Neural cell (in vitro differentiated cells): ENCODE results near the gene ATL1. TPM values are rescaled to one million over a fixed set of nuclear protein-coding genes. Genes with fewer than 3 reads are reported as not detected.

Source experiments
- H2AFZ ChIP-seq: fragments of 200-600, 300-800 bp; sonication (generic), shearing (Covaris generic); 2 replicates; pipeline ENCODE4 v1.6.0; 2014; ENCODE audit warnings: low read depth, mild to moderate bottlenecking, antibody characterized with exemption, low read length, moderate library complexity
- H3F3A ChIP-seq: fragments of 200-600 bp; shearing (Covaris generic); 2 replicates; pipeline ENCODE4 v1.6.1; 2016; ENCODE audit warnings: mild to moderate bottlenecking, moderate library complexity, mixed read lengths, antibody characterized with exemption, low read length; ENCODE audit not compliant: insufficient read depth, poor library complexity, severe bottlenecking
- H3K27ac ChIP-seq: fragments of 200-600, 300-800 bp; sonication (generic), shearing (Covaris generic); 2 replicates; pipeline ENCODE4 v1.5.1; 2014; ENCODE audit warnings: mild to moderate bottlenecking, low read length, moderate library complexity
- H3K27me3 ChIP-seq: fragments of 300-800, 200-600 bp; sonication (generic), shearing (Covaris generic); 2 replicates; pipeline ENCODE4 v1.6.0; 2014; ENCODE audit warnings: mild to moderate bottlenecking, low read depth, low read length, moderate library complexity; ENCODE audit not compliant: insufficient read depth
- H3K36me3 ChIP-seq: fragments of 300-800, 200-600 bp; sonication (generic), shearing (Covaris generic); 2 replicates; pipeline ENCODE4 v1.5.1; 2014; ENCODE audit warnings: mild to moderate bottlenecking, antibody characterized with exemption, low read length, moderate library complexity; ENCODE audit not compliant: insufficient read depth
- H3K4me2 ChIP-seq: fragments of 300-800, 200-600 bp; sonication (generic), shearing (Covaris generic); 2 replicates; pipeline ENCODE4 v1.6.0; 2014; ENCODE audit warnings: mild to moderate bottlenecking, low read length
- H3K4me3 ChIP-seq: fragments of 300-800, 200-600 bp; sonication (generic), shearing (Covaris generic); 2 replicates; pipeline ENCODE4 v1.5.1; 2014; ENCODE audit warnings: mild to moderate bottlenecking, low read length, moderate library complexity
- H3K79me2 ChIP-seq: fragments of 200-600 bp; shearing (Covaris generic); replicated peaks from 2 replicates; pipeline ENCODE4 v1.6.0; 2014; ENCODE audit warnings: mild to moderate bottlenecking, low read length, moderate library complexity; ENCODE audit not compliant: insufficient read depth
- H3K9ac ChIP-seq: fragments of 300-800, 200-600 bp; sonication (generic), shearing (Covaris generic); 2 replicates; pipeline ENCODE4 v1.6.1; 2016; ENCODE audit warnings: mild to moderate bottlenecking, low read length, mixed read lengths
- H3K9me2 ChIP-seq: fragments of 200-600 bp; shearing (Covaris generic); 2 replicates; pipeline ENCODE4 v1.6.1; 2016; ENCODE audit warnings: mild to moderate bottlenecking, low read length, mixed read lengths; ENCODE audit not compliant: insufficient read depth
- H3K9me3 ChIP-seq: fragments of 200-600, 300-800 bp; sonication (generic), shearing (Covaris generic); 2 replicates; pipeline ENCODE4 v1.6.1; 2016; ENCODE audit warnings: mild to moderate bottlenecking, mixed run types, low read length, moderate library complexity, mixed read lengths
- H4K20me1 ChIP-seq: fragments of 200-600 bp; shearing (Covaris generic); 2 replicates; pipeline ENCODE4 v1.6.1; 2016; ENCODE audit warnings: mild to moderate bottlenecking, mixed run types; ENCODE audit not compliant: insufficient read depth
- EP300 ChIP-seq: fragments of 450-650 bp; conservative IDR thresholded peaks from 2 replicates; pipeline ENCODE4 v1.6.1; 2014; ENCODE audit warnings: antibody characterized with exemption, mild to moderate bottlenecking, moderate library complexity; ENCODE audit not compliant: poor library complexity, severe bottlenecking
- EZH2 ChIP-seq: fragments of 200-600, 300-800 bp; shearing (Covaris generic), sonication (generic); IDR thresholded peaks from 2 replicates; pipeline ENCODE4 v1.6.1; 2014; ENCODE audit warnings: antibody characterized with exemption, low read length, borderline replicate concordance, mild to moderate bottlenecking; ENCODE audit not compliant: insufficient read depth, poor library complexity, severe bottlenecking
- MXI1 ChIP-seq: fragments of 450-650 bp; conservative IDR thresholded peaks from 2 replicates; pipeline ENCODE4 v1.6.1; 2014; ENCODE audit warnings: antibody characterized with exemption, mild to moderate bottlenecking; ENCODE audit not compliant: poor library complexity, severe bottlenecking
- POLR2AphosphoS5 ChIP-seq: IDR thresholded peaks from 2 replicates; pipeline ENCODE4 v1.6.1; 2012
- RAD21 ChIP-seq: fragments of 450-650 bp; conservative IDR thresholded peaks from 2 replicates; pipeline ENCODE4 v1.6.1; 2014; ENCODE audit warnings: antibody characterized with exemption, mild to moderate bottlenecking, moderate library complexity
- REST ChIP-seq: IDR thresholded peaks from 2 replicates; pipeline ENCODE4 v1.6.1; 2012; ENCODE audit warnings: borderline replicate concordance
- SMC3 ChIP-seq: fragments of 450-650 bp; conservative IDR thresholded peaks from 2 replicates; pipeline ENCODE4 v1.6.1; 2014; ENCODE audit warnings: antibody characterized with exemption, mild to moderate bottlenecking, moderate library complexity; ENCODE audit not compliant: poor library complexity
- TAF1 ChIP-seq: IDR thresholded peaks from 2 replicates; pipeline ENCODE4 v1.6.1; 2012; ENCODE audit warnings: low read depth
- polyA plus RNA-seq: library from polyadenylated mRNA; depleted of rRNA; stranded (reverse); fragments of >200 nt; gene quantifications from 2 replicates; pipeline ENCODE4 v1.2.3, GENCODE V29; 2014
- TF ChIP-seq, protein P1 (sequence below): fragments of 450-650 bp; IDR thresholded peaks from 2 replicates; pipeline ENCODE4 v1.5.1; 2014; ENCODE audit warnings: antibody characterized with exemption, mild to moderate bottlenecking, moderate library complexity; ENCODE audit not compliant: poor library complexity, severe bottlenecking

The ATL1 gene
- polyA plus RNA-seq, 1 donor from 2014 or later: 70.4 TPM

GRCh38 chr14:50608302-50608851 is 48.4 kb downstream of the ATL1 start:
- Histone ChIP-seq H3K27ac (no peak overlapping the region), H3K36me3 (no peaks in the 10 kb centered on the region), H3K27me3 (no peaks in the 10 kb centered on the region), H3K9me2 (no peaks in the 10 kb centered on the region), H3K9me3 (no peaks in the 10 kb centered on the region), H3K4me3 (no peak overlapping the region), H3K79me2 (no peaks in the 10 kb centered on the region), H3K4me2 (no peak overlapping the region), H2AFZ (no peak overlapping the region), H4K20me1 (no peaks in the 10 kb centered on the region), H3F3A (no peaks in the 10 kb centered on the region), H3K9ac (no peak overlapping the region)
- TF ChIP-seq MXI1: no peak
- no peak for TF ChIP-seq EZH2
- no peak for TF ChIP-seq SMC3
- no peak for TF ChIP-seq EP300
- no peak for TF ChIP-seq POLR2AphosphoS5
- TF ChIP-seq REST: no peak
- TF ChIP-seq, protein P1, sequence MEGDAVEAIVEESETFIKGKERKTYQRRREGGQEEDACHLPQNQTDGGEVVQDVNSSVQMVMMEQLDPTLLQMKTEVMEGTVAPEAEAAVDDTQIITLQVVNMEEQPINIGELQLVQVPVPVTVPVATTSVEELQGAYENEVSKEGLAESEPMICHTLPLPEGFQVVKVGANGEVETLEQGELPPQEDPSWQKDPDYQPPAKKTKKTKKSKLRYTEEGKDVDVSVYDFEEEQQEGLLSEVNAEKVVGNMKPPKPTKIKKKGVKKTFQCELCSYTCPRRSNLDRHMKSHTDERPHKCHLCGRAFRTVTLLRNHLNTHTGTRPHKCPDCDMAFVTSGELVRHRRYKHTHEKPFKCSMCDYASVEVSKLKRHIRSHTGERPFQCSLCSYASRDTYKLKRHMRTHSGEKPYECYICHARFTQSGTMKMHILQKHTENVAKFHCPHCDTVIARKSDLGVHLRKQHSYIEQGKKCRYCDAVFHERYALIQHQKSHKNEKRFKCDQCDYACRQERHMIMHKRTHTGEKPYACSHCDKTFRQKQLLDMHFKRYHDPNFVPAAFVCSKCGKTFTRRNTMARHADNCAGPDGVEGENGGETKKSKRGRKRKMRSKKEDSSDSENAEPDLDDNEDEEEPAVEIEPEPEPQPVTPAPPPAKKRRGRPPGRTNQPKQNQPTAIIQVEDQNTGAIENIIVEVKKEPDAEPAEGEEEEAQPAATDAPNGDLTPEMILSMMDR: no peak
- TF ChIP-seq TAF1: no peak
- TF ChIP-seq RAD21: no peak

DNA sequence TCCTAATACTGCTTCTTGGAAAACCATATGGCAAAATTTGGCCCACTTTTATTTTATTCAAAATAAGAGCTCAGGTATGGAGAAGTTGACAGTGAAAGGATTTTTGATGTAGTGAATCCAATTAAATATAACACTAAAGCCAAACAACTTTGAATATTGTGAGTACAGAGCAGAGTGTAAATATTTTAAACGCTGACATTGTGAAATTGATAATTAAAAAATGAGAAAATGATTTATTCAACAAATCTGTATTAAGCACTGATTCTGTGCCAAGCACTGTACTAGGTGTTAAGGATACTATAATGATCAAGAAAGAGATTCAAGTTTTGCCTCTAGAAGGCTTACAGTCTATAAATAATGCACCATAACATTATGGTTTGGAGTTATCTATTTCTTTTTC is 50.5 kb downstream of the ATL1 start:
- Histone ChIP-seq H2AFZ (no peak overlapping the region), H3K36me3 (peaks cover 1% of the 10 kb centered on the region), H3F3A (no peaks in the 10 kb centered on the region), H3K4me3 (no peak overlapping the region), H3K9me2 (no peaks in the 10 kb centered on the region), H3K27ac (no peak overlapping the region), H3K9ac (no peak overlapping the region), H3K79me2 (no peaks in the 10 kb centered on the region), H3K9me3 (no peaks in the 10 kb centered on the region), H3K27me3 (no peaks in the 10 kb centered on the region), H4K20me1 (no peaks in the 10 kb centered on the region), H3K4me2 (no peak overlapping the region)
- TF ChIP-seq, protein P1: no peak
- TF ChIP-seq SMC3 (no peak), TAF1 (no peak), RAD21 (no peak), MXI1 (no peak), REST (no peak), EP300 (no peak), EZH2 (no peak)
